PC-9 (cell line): Measurements from ENCODE around the gene ALG6.

Experiments
- EZH2 ChIP-seq: fragments of 200-600 bp; sonication (generic); IDR thresholded peaks from 2 replicates; pipeline ENCODE4 v1.8.0; 2017; ENCODE audit warnings: antibody characterized with exemption, low read depth
- TF ChIP-seq, protein P1 (sequence below): fragments of 200-600 bp; sonication (generic); conservative IDR thresholded peaks from 2 replicates; pipeline ENCODE4 v1.6.1; 2017; ENCODE audit warnings: mixed run types, antibody characterized with exemption, mild to moderate bottlenecking, moderate library complexity

DNA sequence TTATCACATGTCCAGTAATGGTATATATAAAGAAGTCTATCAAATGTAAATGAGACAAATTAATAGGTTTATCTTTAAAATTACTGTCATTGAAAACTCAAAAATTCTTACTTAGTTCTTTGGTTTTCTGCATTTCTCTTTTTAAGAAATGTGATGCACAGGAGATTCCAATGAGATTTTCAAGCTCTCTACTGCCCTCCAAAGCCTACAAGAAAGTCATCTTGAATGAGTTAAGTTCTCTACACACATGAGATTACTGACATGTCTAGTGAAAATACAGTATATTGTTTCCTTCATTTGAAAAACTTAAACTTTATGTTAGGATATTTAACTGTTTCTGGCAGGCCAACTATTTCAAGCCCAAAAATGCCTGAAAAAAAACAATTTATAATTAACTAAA lies 86.8 kb downstream of the ALG6 start:
- TF ChIP-seq EZH2, result no peak
- TF ChIP-seq, protein P1, sequence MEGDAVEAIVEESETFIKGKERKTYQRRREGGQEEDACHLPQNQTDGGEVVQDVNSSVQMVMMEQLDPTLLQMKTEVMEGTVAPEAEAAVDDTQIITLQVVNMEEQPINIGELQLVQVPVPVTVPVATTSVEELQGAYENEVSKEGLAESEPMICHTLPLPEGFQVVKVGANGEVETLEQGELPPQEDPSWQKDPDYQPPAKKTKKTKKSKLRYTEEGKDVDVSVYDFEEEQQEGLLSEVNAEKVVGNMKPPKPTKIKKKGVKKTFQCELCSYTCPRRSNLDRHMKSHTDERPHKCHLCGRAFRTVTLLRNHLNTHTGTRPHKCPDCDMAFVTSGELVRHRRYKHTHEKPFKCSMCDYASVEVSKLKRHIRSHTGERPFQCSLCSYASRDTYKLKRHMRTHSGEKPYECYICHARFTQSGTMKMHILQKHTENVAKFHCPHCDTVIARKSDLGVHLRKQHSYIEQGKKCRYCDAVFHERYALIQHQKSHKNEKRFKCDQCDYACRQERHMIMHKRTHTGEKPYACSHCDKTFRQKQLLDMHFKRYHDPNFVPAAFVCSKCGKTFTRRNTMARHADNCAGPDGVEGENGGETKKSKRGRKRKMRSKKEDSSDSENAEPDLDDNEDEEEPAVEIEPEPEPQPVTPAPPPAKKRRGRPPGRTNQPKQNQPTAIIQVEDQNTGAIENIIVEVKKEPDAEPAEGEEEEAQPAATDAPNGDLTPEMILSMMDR, result peak; percentile 44; the same call in 1 of the 2 replicates
